Left kidney (tissue), 2 donors: Measurements from ENCODE around the gene NDUFS2. TPM values are rescaled to one million over a fixed set of nuclear protein-coding genes. Genes with fewer than 3 reads are reported as not detected.

Experiments used
- DNase-seq: peaks from one replicate; pipeline ENCODE4 v3.0.0-alpha.2; 2013
- polyA plus RNA-seq: library from polyadenylated mRNA; unstranded; fragments of 120-200 nt; gene quantifications from one replicate; pipeline ENCODE4 v1.2.1, GENCODE V29; 2013; ENCODE audit not compliant: insufficient read length

The NDUFS2 gene
- polyA plus RNA-seq, 1 donor, result 211 TPM

GRCh38 chr1:161171696-161172095 is 30.5 kb upstream of the NDUFS2 start:
- no peak for DNase-seq

DNA sequence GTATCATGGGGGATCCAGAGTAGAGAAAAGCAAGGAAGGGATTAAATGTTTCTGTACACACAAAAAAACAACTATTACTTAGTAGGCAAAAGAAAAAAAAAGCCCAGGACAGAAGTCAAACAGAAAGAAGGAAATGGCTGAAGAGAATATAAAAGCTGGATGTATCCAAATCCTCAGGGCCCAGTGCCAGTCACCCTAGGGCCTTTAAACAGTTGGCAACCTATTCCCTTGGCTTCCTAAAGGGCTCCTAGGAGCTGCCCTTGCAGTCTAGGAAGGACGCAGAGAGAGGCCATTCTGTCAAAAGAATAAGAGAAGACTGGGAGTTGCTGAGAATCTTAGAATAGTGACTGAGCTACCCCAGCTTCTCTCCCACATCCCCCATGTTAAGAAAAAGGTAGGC is 29.8 kb upstream of the NDUFS2 start:
- DNase-seq, result no peak

DNA sequence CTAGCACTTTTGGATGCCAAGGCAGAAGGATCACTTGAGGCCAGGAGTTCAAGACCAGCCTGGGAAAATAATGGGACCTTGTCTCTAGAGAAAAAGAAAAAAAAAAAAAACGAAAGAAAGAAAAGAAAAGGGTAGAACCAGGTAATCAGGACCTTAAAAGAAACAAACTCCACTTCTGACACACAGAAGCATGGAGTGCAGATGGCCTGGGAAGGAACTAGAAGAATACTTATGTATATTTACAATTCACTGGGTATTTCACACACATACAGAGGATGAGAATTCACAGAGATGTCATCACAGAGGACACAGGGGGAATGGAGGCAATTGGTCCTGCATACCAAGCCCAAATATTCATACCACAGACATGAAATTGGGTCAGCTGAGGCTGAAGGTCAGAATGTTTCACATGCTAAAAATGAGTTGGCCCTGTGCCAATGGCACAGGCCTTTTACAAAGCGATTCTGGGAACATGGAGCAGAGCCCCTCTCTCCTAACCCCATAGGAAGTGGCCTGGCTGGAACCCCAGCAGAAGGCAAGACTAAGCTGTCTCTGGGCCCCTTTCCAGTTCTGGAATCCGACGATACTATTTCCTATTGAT is 29.3 kb upstream of the NDUFS2 start:
- no peak for DNase-seq

- no peak for DNase-seq
Measured at GRCh38 chr1:161173711-161174110, 28.5 kb upstream of the NDUFS2 start.

DNA sequence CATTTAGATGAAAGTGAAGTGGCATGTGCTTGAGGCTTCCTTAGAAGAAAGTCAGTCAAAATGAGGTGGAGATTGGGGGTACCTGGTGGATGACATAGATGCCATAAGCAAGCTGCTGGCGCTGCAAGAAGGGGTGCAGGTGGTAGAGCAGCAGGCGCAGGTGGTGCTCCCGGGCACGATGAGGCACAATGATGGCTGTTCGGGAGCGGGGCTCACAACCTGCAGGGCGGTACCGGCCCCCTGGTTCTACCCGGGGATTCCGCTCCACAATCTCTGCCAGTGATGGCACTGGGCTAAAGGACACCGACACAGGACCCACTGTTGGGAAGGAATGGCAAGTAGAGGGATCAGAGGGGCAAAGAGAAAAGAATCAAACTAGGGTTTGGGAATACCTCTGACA is 27.3 kb upstream of the NDUFS2 start:
- no peak for DNase-seq

DNA sequence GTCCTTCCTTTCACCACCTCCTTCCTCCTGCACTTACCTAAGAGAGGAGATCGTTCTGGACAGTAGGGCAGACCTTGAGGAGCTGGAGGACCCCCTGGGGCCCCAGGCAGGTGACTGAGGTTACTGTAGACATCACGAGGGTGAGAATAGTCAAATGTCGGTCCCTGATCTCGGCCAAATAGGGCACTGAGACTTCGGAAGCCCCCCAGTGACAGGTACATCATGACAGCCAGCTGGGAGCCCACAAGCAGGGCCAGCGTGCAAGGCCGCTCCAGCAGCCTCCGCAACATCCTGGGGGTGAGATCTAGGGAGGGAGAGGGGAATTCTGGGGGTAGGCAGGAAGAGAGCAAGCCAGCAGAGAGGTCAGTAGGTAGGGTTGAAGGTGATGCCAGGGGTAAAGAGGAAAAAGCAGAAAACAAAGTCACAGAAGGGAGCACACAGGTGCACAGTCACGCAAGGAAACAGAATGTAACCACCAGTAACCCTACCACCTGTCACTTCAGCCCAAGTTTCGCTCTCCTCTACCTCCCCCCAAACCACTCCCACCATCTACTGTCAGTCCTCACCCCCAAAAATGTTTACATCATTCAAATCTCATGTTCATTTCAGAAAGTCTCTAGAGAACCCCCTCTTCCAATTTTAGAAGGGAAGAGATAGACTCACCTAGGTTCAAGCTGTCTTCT is 26.3 kb upstream of the NDUFS2 start:
- DNase-seq, result no peak

DNA sequence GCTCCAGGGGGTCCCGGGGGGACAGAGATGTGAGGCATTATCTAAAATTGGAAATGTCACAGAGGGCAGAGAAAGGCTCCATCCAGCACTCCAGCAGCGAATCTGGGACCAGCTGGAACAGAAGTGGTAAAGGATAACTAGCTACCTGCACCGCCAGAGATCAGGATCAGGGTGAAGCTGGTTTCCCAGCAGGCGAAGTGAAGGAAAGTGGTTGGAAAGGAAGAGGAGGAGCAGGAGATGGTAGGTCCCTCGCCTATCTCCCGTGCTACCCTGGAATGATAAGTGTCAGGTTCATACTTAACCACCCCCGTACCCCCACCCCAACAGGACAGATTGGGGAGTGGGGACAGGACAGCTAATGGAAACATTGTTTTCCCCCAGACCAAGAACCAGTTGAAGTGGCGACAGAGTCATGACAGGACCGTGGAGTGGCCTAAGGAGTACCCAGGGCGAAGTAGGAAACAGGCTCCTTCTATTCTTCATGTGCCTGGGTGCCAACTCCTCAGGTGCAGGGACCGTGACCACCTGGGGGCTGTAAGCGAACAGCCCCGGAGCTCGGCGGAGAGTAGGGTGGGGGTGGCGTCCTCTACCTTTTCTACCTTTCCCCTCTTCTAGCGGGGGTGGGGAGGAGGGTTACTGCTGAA is 25.6 kb upstream of the NDUFS2 start:
- no peak for DNase-seq

DNA sequence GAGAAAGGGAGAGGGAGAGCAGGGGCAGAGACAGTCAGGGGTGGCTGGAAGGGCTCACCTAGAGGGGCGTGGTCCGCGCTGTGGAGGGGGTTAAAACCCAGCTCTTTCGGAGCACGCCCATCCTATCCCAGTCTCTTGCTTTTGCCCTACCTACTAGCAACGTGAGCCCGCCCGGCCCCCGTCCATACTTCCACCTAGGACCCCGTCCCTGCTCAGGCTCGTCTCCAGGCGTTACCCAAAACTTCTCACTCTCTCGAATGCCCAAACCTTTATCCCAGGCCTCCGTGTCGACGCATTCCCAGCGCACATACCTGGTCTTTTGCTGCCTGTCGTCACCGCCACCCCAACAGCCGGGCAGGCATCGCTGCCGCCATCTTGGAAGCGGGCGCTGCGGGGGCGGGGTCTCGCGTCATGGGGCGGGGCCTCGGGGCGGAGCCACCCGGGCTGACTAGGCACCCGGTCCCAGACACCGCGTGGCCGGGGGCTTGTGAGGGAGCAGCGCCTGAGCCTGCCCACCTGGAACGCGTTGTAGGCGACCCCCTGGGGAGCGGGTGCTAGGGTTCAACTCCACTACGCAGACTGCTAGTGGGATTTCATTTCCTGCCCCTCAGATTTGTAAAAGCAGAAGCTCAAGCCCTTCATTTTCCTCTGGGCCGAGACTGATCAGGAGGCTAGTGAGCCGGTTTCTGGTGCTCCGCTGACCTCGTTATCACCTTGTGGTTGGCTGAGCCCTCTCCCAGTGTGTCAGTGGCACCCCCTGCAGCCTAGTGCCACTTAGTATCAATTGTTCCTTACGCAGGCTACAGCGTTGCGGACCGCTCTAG is 24.8 kb upstream of the NDUFS2 start, which contains the start of gene B4GALT3:
Gene B4GALT3 (minus strand): TSS at position 396 of the 824 bp plus-strand sequence. CDS start 1,447 bp downstream, outside the sequence.
- peak; percentile 81 for DNase-seq

GRCh38 chr1:161177936-161178244 is 24.3 kb upstream of the NDUFS2 start:
- no peak for DNase-seq

GRCh38 chr1:161179698-161180097 is 22.5 kb upstream of the NDUFS2 start:
- DNase-seq, result no peak

GRCh38 chr1:161180639-161181038 is 21.5 kb upstream of the NDUFS2 start:
- no peak for DNase-seq

DNA sequence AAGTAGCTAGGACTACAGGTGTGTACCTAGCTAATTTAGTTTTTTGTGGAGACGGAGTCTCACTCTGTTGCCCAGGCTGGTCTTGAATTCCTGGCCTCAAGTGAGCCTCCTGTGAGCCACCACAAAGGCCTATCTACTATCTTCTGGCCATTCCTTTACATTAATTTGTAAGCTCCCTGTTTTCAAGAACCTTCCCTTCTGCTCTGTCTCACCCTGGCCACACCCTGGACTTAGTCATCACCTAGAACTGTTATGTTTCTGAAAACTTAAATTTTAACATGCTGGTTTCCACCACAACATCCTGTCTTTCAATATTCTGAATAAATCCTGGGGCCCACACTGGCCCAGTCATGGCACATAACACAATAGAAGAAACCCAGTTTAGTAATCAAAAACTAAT is 20.0 kb upstream of the NDUFS2 start:
- no peak for DNase-seq

GRCh38 chr1:161185282-161185682 is 16.9 kb upstream of the NDUFS2 start:
- peak; percentile 22 for DNase-seq

DNA sequence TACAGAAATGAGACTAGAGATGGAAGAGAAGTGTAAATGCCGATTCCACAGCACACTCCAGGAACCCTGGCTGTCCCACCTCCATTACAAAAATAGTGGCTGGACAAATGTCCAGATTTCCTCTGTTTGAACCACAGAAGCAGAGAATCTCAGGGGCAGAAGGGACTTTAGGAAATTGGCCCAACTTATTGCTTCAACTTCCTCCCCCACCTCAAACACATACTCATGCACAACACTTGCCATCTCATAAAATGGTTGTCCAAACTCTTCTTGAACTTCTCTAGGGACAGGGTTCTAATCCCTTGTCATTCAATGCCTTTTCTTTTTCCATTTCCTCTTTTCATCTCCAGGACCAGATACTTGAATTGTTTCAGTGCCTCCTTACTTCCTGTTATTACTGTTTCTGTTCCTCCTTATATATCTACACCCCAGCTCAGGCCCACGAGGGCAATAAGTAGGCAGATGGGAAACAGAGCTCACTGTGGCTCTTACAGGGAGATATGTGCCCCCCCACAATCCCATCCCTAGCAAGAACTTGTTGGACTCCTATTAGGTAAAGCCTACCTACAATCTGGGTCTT is 16.3 kb upstream of the NDUFS2 start:
- no peak for DNase-seq

DNA sequence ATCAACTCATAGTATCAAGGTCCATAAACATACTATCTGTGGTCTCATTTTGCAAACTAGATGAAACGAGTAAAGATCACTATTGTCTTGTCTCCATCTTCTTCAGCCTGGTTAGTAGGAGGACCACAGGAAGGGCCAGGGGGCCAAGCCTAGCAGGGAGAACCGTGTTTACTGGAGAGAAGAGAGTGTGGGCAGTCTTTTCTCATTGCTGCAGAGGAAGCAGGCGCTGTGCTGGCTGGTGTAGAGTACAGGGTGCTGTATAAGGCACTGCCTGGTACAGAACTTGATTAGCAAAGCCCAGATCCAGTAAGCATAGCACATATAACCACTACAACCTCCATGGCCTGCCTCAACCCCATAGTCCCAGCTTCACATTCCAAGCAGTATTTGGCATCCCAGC is 14.9 kb upstream of the NDUFS2 start:
- no peak for DNase-seq

- no peak for DNase-seq
Measured at GRCh38 chr1:161188381-161188780, 13.8 kb upstream of the NDUFS2 start.

GRCh38 chr1:161189036-161189435 is 13.1 kb upstream of the NDUFS2 start:
- DNase-seq, result no peak

DNA sequence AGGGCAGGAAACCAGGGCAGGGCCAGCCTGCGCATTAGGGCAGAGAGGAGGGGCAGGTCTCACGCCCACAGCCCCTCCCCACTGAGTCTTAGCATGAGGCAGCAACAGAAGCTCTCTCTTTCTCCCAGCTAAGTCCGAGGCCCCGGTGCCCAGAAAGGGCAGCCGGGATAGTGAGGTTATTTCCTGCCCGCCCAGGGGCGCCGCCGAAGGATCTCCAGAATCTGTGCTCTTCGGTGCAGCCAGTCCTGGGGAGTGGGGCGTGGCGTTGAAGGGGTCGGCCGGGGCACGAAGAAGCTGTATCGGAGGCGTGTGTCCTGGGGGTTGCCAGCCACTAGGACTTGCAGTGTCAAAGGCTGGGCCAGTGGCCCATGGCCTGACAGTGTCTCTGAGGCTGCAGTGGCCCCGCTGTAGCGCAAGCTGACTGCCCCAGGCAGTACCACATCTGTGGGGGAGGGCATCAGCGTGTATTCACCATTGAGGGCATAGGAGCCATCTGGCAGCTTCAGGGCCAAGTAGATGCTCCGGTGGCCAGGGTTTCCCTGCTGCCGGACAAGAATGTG is 11.1 kb upstream of the NDUFS2 start:
- no peak for DNase-seq

- no peak for DNase-seq
Measured at GRCh38 chr1:161191971-161192370, 10.2 kb upstream of the NDUFS2 start.

- DNase-seq, result peak; percentile 68
Measured at GRCh38 chr1:161192476-161193465, 9.4 kb upstream of the NDUFS2 start.
